ENCODE measurements around the gene PHACTR1. TPM values are rescaled to one million over a fixed set of nuclear protein-coding genes. Genes with fewer than 3 reads are reported as not detected.

Gene PHACTR1
- total RNA-seq, 5 donors from 2014 or later (not counting 1 experiment from before 2014, with no cell fraction given): 0.63 to 2.6 (median 1.1) TPM

DNA sequence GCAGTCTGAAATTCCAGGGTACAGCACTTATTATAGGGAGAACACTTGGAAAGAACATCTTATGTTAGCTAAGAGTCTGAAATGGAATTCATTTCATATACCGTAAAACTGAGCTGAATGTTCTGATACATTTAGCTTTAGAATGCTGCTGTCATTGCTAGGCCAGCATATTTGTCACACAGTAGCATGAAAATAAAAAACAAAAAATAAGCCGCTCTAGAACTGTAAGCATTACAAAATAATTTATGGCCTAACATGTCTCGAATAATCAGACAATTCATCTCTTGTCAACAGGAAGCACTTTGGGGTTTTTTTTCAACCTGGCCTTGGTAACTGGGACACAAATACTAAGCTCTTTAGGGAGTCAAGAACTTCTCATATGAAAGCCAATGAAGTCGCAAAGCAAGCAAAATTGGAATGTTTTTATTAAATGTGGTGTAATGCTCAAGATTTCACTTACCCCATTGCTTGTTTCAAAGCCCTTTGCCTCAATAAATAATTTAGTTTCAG, 115.7 kb downstream of the PHACTR1 start:
- Mint-ChIP-seq H3K27me3 (peaks cover 9 to 15% of the 10 kb centered on the region in 2 donors), H3K9me3 (peaks cover 0 to 5% (median 5%) of the 10 kb centered on the region in 3 donors), H3K27ac (no peak overlapping the region), H3K36me3 (no peaks in the 10 kb centered on the region), H3K4me1 (no peaks in the 10 kb centered on the region), H3K4me3 (no peak overlapping the region)
- no peak overlapping the region for H3K27ac ChIP-seq (ENCODE audit: low read length)
- H3K27me3 ChIP-seq (replicated peaks in 1 of 2; ENCODE audit: control insufficient read depth in 2 of 2, extremely low read depth in 1 of 2, insufficient read depth in 2 of 2, low read length in 1 of 2): peaks cover 0 to 2% of the 10 kb centered on the region in 2 experiments
- ChIA-PET POLR2A (no interaction called here), CTCF (no interaction called here)
- 50% methylated on average over 2 of the region's 4 CpGs for WGBS (ENCODE audit: insufficient coverage)
- H3K36me3 ChIP-seq (ENCODE audit: control insufficient read depth in 2 of 2, extremely low read depth in 1 of 2, insufficient read depth in 1 of 2, low read length in 1 of 2): no peaks in the 10 kb centered on the region
- H3K9me3 ChIP-seq: no peaks in the 10 kb centered on the region
- H3K4me1 ChIP-seq (ENCODE audit: control insufficient read depth in 1 of 2, extremely low read depth in 1 of 2, insufficient read depth in 2 of 2, low read length in 2 of 2): no peaks in the 10 kb centered on the region
- H3K4me3 ChIP-seq (ENCODE audit: control insufficient read depth in 1 of 2, extremely low read depth in 1 of 2, low read length in 1 of 2): no peak overlapping the region
- ATAC-seq (replicated peaks in 1 of 4) (no peak), DNase-seq (no peak)

DNA sequence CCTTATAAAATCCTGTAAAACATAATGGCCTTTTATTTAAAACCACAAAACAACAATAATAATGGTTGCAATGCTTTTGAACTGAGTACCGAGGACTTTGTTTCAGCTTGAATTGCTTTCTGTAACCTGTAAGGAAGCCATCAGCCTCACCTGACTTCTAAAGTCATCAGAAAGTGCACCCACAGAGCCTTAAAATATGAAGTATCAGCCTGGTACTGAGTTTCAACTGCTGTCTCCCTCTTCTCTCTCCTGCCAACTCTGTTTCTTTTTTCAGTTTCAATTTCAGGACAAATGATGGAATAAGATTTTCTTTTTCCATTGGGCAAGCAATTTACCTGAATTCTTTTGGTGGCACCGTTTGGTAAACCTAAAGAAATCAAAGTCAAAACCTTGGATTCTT, 119.4 kb downstream of the PHACTR1 start:
- no peak for DNase-seq
- ChIA-PET CTCF (no interaction called here), POLR2A (no interaction called here)
- no CpG with 5 or more reads among the region's 2 CpGs for WGBS (ENCODE audit: insufficient coverage)
- no peak for ATAC-seq (replicated peaks in 1 of 4)
- H3K9me3 ChIP-seq: no peaks in the 10 kb centered on the region
- H3K36me3 ChIP-seq (ENCODE audit: control insufficient read depth in 2 of 2, extremely low read depth in 1 of 2, insufficient read depth in 1 of 2, low read length in 1 of 2): no peaks in the 10 kb centered on the region
- H3K4me3 ChIP-seq (ENCODE audit: control insufficient read depth in 1 of 2, extremely low read depth in 1 of 2, low read length in 1 of 2): no peak overlapping the region
- Mint-ChIP-seq H3K4me1 (no peaks in the 10 kb centered on the region), H3K36me3 (no peaks in the 10 kb centered on the region), H3K27ac (no peak overlapping the region), H3K27me3 (peaks cover 9 to 11% of the 10 kb centered on the region in 2 donors), H3K9me3 (peaks cover 5 to 15% (median 10%) of the 10 kb centered on the region in 3 donors), H3K4me3 (no peak overlapping the region)
- peaks cover 0 to 2% of the 10 kb centered on the region in 2 experiments for H3K27me3 ChIP-seq (replicated peaks in 1 of 2; ENCODE audit: control insufficient read depth in 2 of 2, extremely low read depth in 1 of 2, insufficient read depth in 2 of 2, low read length in 1 of 2)
- H3K27ac ChIP-seq (ENCODE audit: low read length): no peak overlapping the region
- H3K4me1 ChIP-seq (ENCODE audit: control insufficient read depth in 1 of 2, extremely low read depth in 1 of 2, insufficient read depth in 2 of 2, low read length in 2 of 2): no peaks in the 10 kb centered on the region

DNA sequence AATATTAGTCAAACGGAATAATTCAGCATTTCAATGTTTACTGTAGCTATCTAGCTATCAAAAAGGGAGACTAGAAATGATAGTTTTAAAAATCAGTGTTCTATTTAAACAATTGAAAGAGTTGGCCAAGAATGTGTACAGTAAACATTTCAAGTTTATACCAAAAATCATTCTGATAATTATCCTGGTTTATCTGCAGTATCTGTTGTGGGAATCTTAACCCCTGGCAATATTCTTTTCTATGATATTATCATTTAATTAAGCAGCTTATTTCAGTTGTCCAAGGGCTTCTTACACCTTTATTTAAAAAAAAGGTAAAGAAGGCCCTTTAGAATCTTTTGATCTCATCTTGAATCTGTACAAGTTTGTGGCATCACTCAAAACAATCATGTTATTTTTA, 125.1 kb downstream of the PHACTR1 start:
- DNase-seq (no peak), ATAC-seq (replicated peaks in 1 of 4) (no peak)
- Mint-ChIP-seq H3K4me1 (no peaks in the 10 kb centered on the region), H3K27me3 (no peaks in the 10 kb centered on the region), H3K9me3 (peaks cover 5 to 15% (median 9%) of the 10 kb centered on the region in 3 donors), H3K36me3 (no peaks in the 10 kb centered on the region), H3K4me3 (no peak overlapping the region), H3K27ac (no peak overlapping the region)
- POLR2A ChIA-PET: no interaction called here
- CTCF ChIA-PET: no interaction called here
- Histone ChIP-seq H3K4me3 (ENCODE audit: control insufficient read depth in 1 of 2, extremely low read depth in 1 of 2, low read length in 1 of 2) (no peak overlapping the region), H3K9me3 (no peaks in the 10 kb centered on the region), H3K36me3 (ENCODE audit: control insufficient read depth in 2 of 2, extremely low read depth in 1 of 2, insufficient read depth in 1 of 2, low read length in 1 of 2) (no peaks in the 10 kb centered on the region), H3K4me1 (ENCODE audit: control insufficient read depth in 1 of 2, extremely low read depth in 1 of 2, insufficient read depth in 2 of 2, low read length in 2 of 2) (no peaks in the 10 kb centered on the region), H3K27ac (ENCODE audit: low read length) (no peak overlapping the region), H3K27me3 (replicated peaks in 1 of 2; ENCODE audit: control insufficient read depth in 2 of 2, extremely low read depth in 1 of 2, insufficient read depth in 2 of 2, low read length in 1 of 2) (no peaks in the 10 kb centered on the region)
- no CpG with 5 or more reads among the region's 1 CpG for WGBS (ENCODE audit: insufficient coverage)

DNA sequence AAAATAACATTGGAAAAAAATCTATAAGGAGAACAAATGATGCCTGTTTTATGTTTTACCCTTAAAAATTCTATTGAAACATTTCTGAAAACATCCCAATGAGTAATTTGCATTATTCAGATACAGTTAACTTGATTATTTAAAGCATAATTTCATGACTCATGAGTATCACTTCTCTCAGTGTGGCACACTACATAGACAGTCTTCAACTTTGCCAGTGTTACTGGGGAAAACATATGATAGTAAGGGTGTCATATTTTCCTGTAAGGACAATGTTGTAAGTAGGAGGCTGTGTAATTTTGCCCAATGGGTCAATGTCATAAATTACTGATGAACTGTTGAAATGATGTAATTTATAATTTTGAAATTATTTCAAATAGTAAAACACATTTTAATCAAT, 125.5 kb downstream of the PHACTR1 start:
- POLR2A ChIA-PET: no interaction called here
- peaks cover 0 to 3% of the 10 kb centered on the region in 2 experiments for H3K27me3 ChIP-seq (replicated peaks in 1 of 2; ENCODE audit: control insufficient read depth in 2 of 2, extremely low read depth in 1 of 2, insufficient read depth in 2 of 2, low read length in 1 of 2)
- H3K9me3 ChIP-seq: no peaks in the 10 kb centered on the region
- no peak overlapping the region for H3K27ac Mint-ChIP-seq
- no peaks in the 10 kb centered on the region for H3K36me3 ChIP-seq (ENCODE audit: control insufficient read depth in 2 of 2, extremely low read depth in 1 of 2, insufficient read depth in 1 of 2, low read length in 1 of 2)
- no peak overlapping the region for H3K27ac ChIP-seq (ENCODE audit: low read length)
- no peak overlapping the region for H3K4me3 Mint-ChIP-seq
- H3K4me1 ChIP-seq (ENCODE audit: control insufficient read depth in 1 of 2, extremely low read depth in 1 of 2, insufficient read depth in 2 of 2, low read length in 2 of 2): no peaks in the 10 kb centered on the region
- H3K36me3 Mint-ChIP-seq: no peaks in the 10 kb centered on the region
- H3K4me3 ChIP-seq (ENCODE audit: control insufficient read depth in 1 of 2, extremely low read depth in 1 of 2, low read length in 1 of 2): no peak overlapping the region
- no peaks in the 10 kb centered on the region for H3K27me3 Mint-ChIP-seq
- CTCF ChIA-PET: interaction anchor here in 1 of 2 donors (0.6 kb wide), 1 partner anchor 62 kb away, joined by 5 read pairs; no protein-coding TSS in a partner anchor
- no peaks in the 10 kb centered on the region for H3K4me1 Mint-ChIP-seq
- DNase-seq (no peak), ATAC-seq (replicated peaks in 1 of 4) (no peak)
- peaks cover 5 to 11% (median 5%) of the 10 kb centered on the region in 3 donors for H3K9me3 Mint-ChIP-seq

DNA sequence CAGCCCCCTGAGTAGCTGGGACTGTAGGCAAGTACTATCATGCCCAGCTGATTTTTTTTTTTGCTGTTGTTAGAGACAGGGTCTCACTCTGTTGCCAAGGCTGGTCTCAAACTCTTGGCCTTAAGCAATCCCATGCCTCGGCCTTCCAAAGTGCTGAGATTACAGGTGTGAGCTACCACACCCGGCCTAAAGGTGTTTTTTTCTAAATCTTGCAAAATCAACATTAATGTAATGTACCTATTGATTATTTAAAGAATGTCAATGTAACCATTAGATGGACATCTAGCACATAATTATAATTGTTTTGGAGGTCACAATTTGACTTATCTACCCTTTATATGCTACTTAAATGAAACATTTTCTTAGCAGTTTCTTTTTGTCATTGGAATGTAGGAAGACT, 126.1 kb downstream of the PHACTR1 start:
- Mint-ChIP-seq H3K4me1 (no peaks in the 10 kb centered on the region), H3K4me3 (no peak overlapping the region), H3K27ac (no peak overlapping the region), H3K27me3 (no peaks in the 10 kb centered on the region), H3K36me3 (no peaks in the 10 kb centered on the region), H3K9me3 (peaks cover 3 to 7% (median 5%) of the 10 kb centered on the region in 3 donors)
- no peaks in the 10 kb centered on the region for H3K4me1 ChIP-seq (ENCODE audit: control insufficient read depth in 1 of 2, extremely low read depth in 1 of 2, insufficient read depth in 2 of 2, low read length in 2 of 2)
- no peak for DNase-seq
- CTCF ChIA-PET: interaction anchor here in 1 of 2 donors (0.6 kb wide), 1 partner anchor 61 kb away, joined by 5 read pairs; no protein-coding TSS in a partner anchor
- POLR2A ChIA-PET: no interaction called here
- peaks cover 0 to 3% of the 10 kb centered on the region in 2 experiments for H3K27me3 ChIP-seq (replicated peaks in 1 of 2; ENCODE audit: control insufficient read depth in 2 of 2, extremely low read depth in 1 of 2, insufficient read depth in 2 of 2, low read length in 1 of 2)
- no peak for ATAC-seq (replicated peaks in 1 of 4)
- H3K36me3 ChIP-seq (ENCODE audit: control insufficient read depth in 2 of 2, extremely low read depth in 1 of 2, insufficient read depth in 1 of 2, low read length in 1 of 2): no peaks in the 10 kb centered on the region
- no peak overlapping the region for H3K27ac ChIP-seq (ENCODE audit: low read length)
- no peaks in the 10 kb centered on the region for H3K9me3 ChIP-seq
- WGBS (ENCODE audit: insufficient coverage): no CpG with 5 or more reads among the region's 2 CpGs
- H3K4me3 ChIP-seq (ENCODE audit: control insufficient read depth in 1 of 2, extremely low read depth in 1 of 2, low read length in 1 of 2): no peak overlapping the region

DNA sequence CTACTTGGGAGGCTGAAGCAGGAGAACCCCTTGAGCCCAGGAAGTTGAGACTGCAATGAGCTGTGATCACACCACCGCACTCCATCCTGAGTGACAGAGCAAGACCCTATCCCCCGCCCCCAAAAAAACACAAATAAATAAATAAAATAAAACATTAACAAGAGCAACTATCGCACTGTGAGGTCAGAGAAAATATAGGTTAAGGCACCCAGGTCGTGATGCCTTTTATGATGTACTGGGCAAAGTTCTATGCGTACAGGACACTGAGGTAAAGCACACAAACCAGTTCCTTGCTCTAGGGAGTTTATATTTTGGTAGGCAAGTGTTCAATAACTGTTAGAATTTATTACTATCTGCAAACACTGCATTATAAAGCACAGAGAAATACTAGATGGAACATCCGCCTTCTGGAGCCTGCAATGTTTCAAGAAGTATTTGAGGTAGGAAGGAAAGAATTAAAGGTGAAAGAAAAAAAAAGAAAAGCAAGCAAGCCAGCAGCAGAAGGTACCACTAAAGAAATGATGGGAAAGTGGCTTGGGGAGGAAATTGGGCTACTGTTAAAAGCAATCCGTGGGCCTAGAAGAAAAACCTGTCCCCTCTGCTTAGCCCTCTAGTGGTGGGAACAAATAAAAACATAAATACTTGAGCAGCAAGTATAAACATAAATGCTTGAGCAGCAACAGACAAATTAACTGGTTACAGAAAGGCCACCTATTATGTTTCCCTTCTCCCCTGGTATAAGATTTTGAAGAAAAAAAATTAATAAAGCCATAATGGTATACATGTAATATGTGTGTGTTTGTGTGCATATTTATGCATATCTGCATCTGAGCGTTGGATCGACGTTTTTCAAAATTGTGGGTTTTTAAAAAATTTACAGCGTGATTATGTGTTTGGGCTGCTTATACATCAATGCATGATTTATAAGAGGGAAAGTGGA, 128.0 kb downstream of the PHACTR1 start:
- WGBS (ENCODE audit: insufficient coverage): 67% methylated on average over 3 of the region's 11 CpGs
- H3K27ac Mint-ChIP-seq: no peak overlapping the region
- H3K27me3 Mint-ChIP-seq: peaks cover 0 to 5% of the 10 kb centered on the region in 2 donors
- DNase-seq (no peak), ATAC-seq (replicated peaks in 1 of 4) (no peak)
- ChIA-PET CTCF (no interaction called here), POLR2A (no interaction called here)
- no peaks in the 10 kb centered on the region for H3K9me3 ChIP-seq
- H3K27me3 ChIP-seq (replicated peaks in 1 of 2; ENCODE audit: control insufficient read depth in 2 of 2, extremely low read depth in 1 of 2, insufficient read depth in 2 of 2, low read length in 1 of 2): peaks cover 0 to 3% of the 10 kb centered on the region in 2 experiments
- H3K36me3 Mint-ChIP-seq: no peaks in the 10 kb centered on the region
- no peaks in the 10 kb centered on the region for H3K36me3 ChIP-seq (ENCODE audit: control insufficient read depth in 2 of 2, extremely low read depth in 1 of 2, insufficient read depth in 1 of 2, low read length in 1 of 2)
- H3K4me1 ChIP-seq (ENCODE audit: control insufficient read depth in 1 of 2, extremely low read depth in 1 of 2, insufficient read depth in 2 of 2, low read length in 2 of 2): no peaks in the 10 kb centered on the region
- H3K4me3 Mint-ChIP-seq: no peak overlapping the region
- no peaks in the 10 kb centered on the region for H3K9me3 Mint-ChIP-seq
- H3K4me3 ChIP-seq (ENCODE audit: control insufficient read depth in 1 of 2, extremely low read depth in 1 of 2, low read length in 1 of 2): no peak overlapping the region
- no peak overlapping the region for H3K27ac ChIP-seq (ENCODE audit: low read length)
- no peaks in the 10 kb centered on the region for H3K4me1 Mint-ChIP-seq
